WTC11 (cell line): ENCODE data around the gene IFNL4. TPM values are rescaled to one million over a fixed set of nuclear protein-coding genes. Genes with fewer than 3 reads are reported as not detected.

Source experiments
- ATAC-seq: fragments of 200-7000 bp; cut with Tn5 transposase; 2 replicates; pipeline ENCODE4 v1.10.0; 2021; ENCODE audit warnings: mild to moderate bottlenecking, moderate library complexity
- CTCF ChIA-PET: fragments of 300-600 bp; sonication (Branson Sonifier 250); formaldehyde crosslinking; loops from one replicate; lab custom pipeline; 2021; ENCODE audit warnings: antibody characterized with exemption; lab: Charles Lee
- POLR2A ChIA-PET: fragments of 350-600 bp; sonication (Branson Sonifier 250); formaldehyde crosslinking; loops from one replicate; lab custom pipeline; 2021; ENCODE audit warnings: antibody characterized with exemption; lab: Charles Lee
- DNase-seq: peaks from one replicate; pipeline ENCODE4 v3.0.0; 2021; ENCODE audit warnings: low spot score
- H3K27ac Mint-ChIP-seq: 2 replicates; pipeline ENCODE4 v1.8.0; 2021; ENCODE audit warnings: mixed read lengths
- H3K27me3 Mint-ChIP-seq: 2 replicates; pipeline ENCODE4 v1.8.0; 2021; ENCODE audit warnings: low read depth, mild to moderate bottlenecking, moderate library complexity, mixed read lengths
- H3K36me3 Mint-ChIP-seq: 2 replicates; pipeline ENCODE4 v1.8.0; 2021; ENCODE audit warnings: mixed read lengths
- H3K4me1 Mint-ChIP-seq: 2 replicates; pipeline ENCODE4 v1.8.0; 2022; ENCODE audit warnings: mixed read lengths
- H3K4me3 Mint-ChIP-seq: 2 replicates; pipeline ENCODE4 v1.8.0; 2021; ENCODE audit warnings: mild to moderate bottlenecking, moderate library complexity, mixed read lengths
- H3K9me3 Mint-ChIP-seq: 2 replicates; pipeline ENCODE4 v1.8.0; 2021; ENCODE audit warnings: mixed read lengths
- E2F4 ChIP-seq: sonication (generic); formaldehyde crosslinking; IDR thresholded peaks from 2 replicates; pipeline ENCODE4 v1.8.1; 2022; ENCODE audit warnings: low read depth, mild to moderate bottlenecking, moderate library complexity, missing genetic modification reagents, borderline replicate concordance
- EMX1 ChIP-seq: fragments of 250-450 bp; sonication (Bioruptor Pico); IDR thresholded peaks from 2 replicates; pipeline ENCODE4 v1.8.0; 2021; ENCODE audit warnings: mild to moderate bottlenecking
- FOXP1 ChIP-seq: sonication (generic); formaldehyde crosslinking; IDR thresholded peaks from 2 replicates; pipeline ENCODE4 v1.8.0; 2022; ENCODE audit warnings: missing genetic modification reagents, mild to moderate bottlenecking, moderate library complexity, borderline replicate concordance
- GABPB1 ChIP-seq: sonication (generic); formaldehyde crosslinking; IDR thresholded peaks from 2 replicates; pipeline ENCODE4 v1.8.1; 2023; ENCODE audit warnings: mild to moderate bottlenecking, missing genetic modification reagents
- GRHL2 ChIP-seq: fragments of 250-450 bp; sonication (Bioruptor Pico); IDR thresholded peaks from 2 replicates; pipeline ENCODE4 v1.8.0; 2022; ENCODE audit warnings: mild to moderate bottlenecking, moderate library complexity; ENCODE audit not compliant: insufficient replicate concordance, severe bottlenecking
- HMGXB4 ChIP-seq: sonication (generic); formaldehyde crosslinking; IDR thresholded peaks from 2 replicates; pipeline ENCODE4 v1.8.1; 2023; ENCODE audit warnings: mild to moderate bottlenecking, moderate library complexity, missing genetic modification reagents
- IRF1 ChIP-seq: sonication (generic); formaldehyde crosslinking; IDR thresholded peaks from 2 replicates; pipeline ENCODE4 v1.8.0; 2023; ENCODE audit warnings: missing genetic modification reagents
- MAX ChIP-seq: sonication (generic); formaldehyde crosslinking; IDR thresholded peaks from 2 replicates; pipeline ENCODE4 v1.8.0; 2022; ENCODE audit warnings: mild to moderate bottlenecking, missing genetic modification reagents
- MYBL2 ChIP-seq: sonication (generic); formaldehyde crosslinking; IDR thresholded peaks from 2 replicates; pipeline ENCODE4 v1.8.1; 2023; ENCODE audit warnings: mild to moderate bottlenecking, moderate library complexity, missing genetic modification reagents
- NFATC4 ChIP-seq: fragments of 250-450 bp; sonication (Bioruptor Pico); IDR thresholded peaks from 2 replicates; pipeline ENCODE4 v1.9.0; 2021; ENCODE audit warnings: mild to moderate bottlenecking
- NFE2L1 ChIP-seq: sonication (generic); formaldehyde crosslinking; IDR thresholded peaks from 2 replicates; pipeline ENCODE4 v1.8.1; 2023; ENCODE audit warnings: missing genetic modification reagents
- NFYB ChIP-seq: sonication (generic); formaldehyde crosslinking; conservative IDR thresholded peaks from 2 replicates; pipeline ENCODE4 v1.8.0; 2022; ENCODE audit warnings: low read depth, missing genetic modification reagents
- NR3C1 ChIP-seq: sonication (generic); formaldehyde crosslinking; conservative IDR thresholded peaks from 2 replicates; pipeline ENCODE4 v1.8.1; 2023; ENCODE audit warnings: low read depth, mild to moderate bottlenecking, missing genetic modification reagents
- PRDM15 ChIP-seq: sonication (generic); formaldehyde crosslinking; IDR thresholded peaks from 2 replicates; pipeline ENCODE4 v1.8.0; 2022; ENCODE audit warnings: missing genetic modification reagents
- PRRX2 ChIP-seq: fragments of 250-450 bp; sonication (Bioruptor Pico); IDR thresholded peaks from 2 replicates; pipeline ENCODE4 v1.8.0; 2021; ENCODE audit warnings: mild to moderate bottlenecking
- RORB ChIP-seq: fragments of 250-450 bp; sonication (Bioruptor Pico); IDR thresholded peaks from 2 replicates; pipeline ENCODE4 v1.9.0; 2021; ENCODE audit warnings: mild to moderate bottlenecking
- SMAD3 ChIP-seq: sonication (generic); formaldehyde crosslinking; IDR thresholded peaks from 2 replicates; pipeline ENCODE4 v1.8.0; 2022; ENCODE audit warnings: missing genetic modification reagents, mild to moderate bottlenecking, borderline replicate concordance
- SMAD4 ChIP-seq: sonication (generic); formaldehyde crosslinking; IDR thresholded peaks from 2 replicates; pipeline ENCODE4 v1.8.0; 2022; ENCODE audit warnings: mild to moderate bottlenecking, missing genetic modification reagents
- SP1 ChIP-seq: sonication (generic); formaldehyde crosslinking; conservative IDR thresholded peaks from 2 replicates; pipeline ENCODE4 v1.8.1; 2022; ENCODE audit warnings: missing genetic modification reagents
- ZMAT4 ChIP-seq: fragments of 250-450 bp; sonication (Bioruptor Pico); IDR thresholded peaks from 2 replicates; pipeline ENCODE4 v1.9.0; 2021; ENCODE audit warnings: mild to moderate bottlenecking
- ZNF138 ChIP-seq: sonication (generic); formaldehyde crosslinking; conservative IDR thresholded peaks from 2 replicates; pipeline ENCODE4 v1.8.1; 2022; ENCODE audit warnings: mild to moderate bottlenecking, moderate library complexity, missing genetic modification reagents
- ZNF317 ChIP-seq: sonication (generic); formaldehyde crosslinking; IDR thresholded peaks from 2 replicates; pipeline ENCODE4 v1.8.1; 2023; ENCODE audit warnings: low read depth, mild to moderate bottlenecking, moderate library complexity, missing genetic modification reagents, borderline replicate concordance
- ZNF425 ChIP-seq: fragments of 250-450 bp; sonication (Bioruptor Pico); conservative IDR thresholded peaks from 2 replicates; pipeline ENCODE4 v1.9.0; 2021; ENCODE audit warnings: mild to moderate bottlenecking
- total RNA-seq: library from RNA; stranded (reverse); gene quantifications from 3 replicates; pipeline ENCODE4 v1.2.3, GENCODE V29; 2021

IFNL4 gene
- total RNA-seq, 1 experiment from 2014 or later: not detected

GRCh38 chr19:39262496-39262895, 13.8 kb upstream of the IFNL4 start:
- DNase-seq (peak; percentile 4), ATAC-seq (no peak)
- TF ChIP-seq SMAD4 (no peak), ZMAT4 (CRISPR knock-in tag) (no peak), PRRX2 (CRISPR knock-in tag) (no peak), MYBL2 (CRISPR knock-in tag) (no peak), SMAD3 (no peak), PRDM15 (CRISPR knock-in tag) (no peak), NR3C1 (no peak), SP1 (CRISPR knock-in tag) (no peak), GABPB1 (no peak), EMX1 (no peak), ZNF425 (CRISPR knock-in tag) (no peak), ZNF317 (no peak), NFE2L1 (CRISPR knock-in tag) (no peak), GRHL2 (CRISPR knock-in tag) (no peak)
- Mint-ChIP-seq H3K9me3 (peaks cover under 1% of the 10 kb centered on the region; the same call in 1 of the 2 replicates), H3K27ac (no peak overlapping the region), H3K4me1 (peaks cover 12% of the 10 kb centered on the region; the same call in 1 of the 2 replicates), H3K36me3 (no peaks in the 10 kb centered on the region; the same call in 1 of the 2 replicates), H3K4me3 (no peak overlapping the region), H3K27me3 (peaks cover 75% of the 10 kb centered on the region)
- CTCF ChIA-PET: no interaction called here
- POLR2A ChIA-PET: interaction anchor here (0.8 kb wide), 1 partner anchor 332 kb away, joined by 3 read pairs; the partner anchor contains the start of genes MRPS12 and SARS2

- Mint-ChIP-seq H3K27me3 (peaks cover 75% of the 10 kb centered on the region), H3K36me3 (no peaks in the 10 kb centered on the region; the same call in 1 of the 2 replicates), H3K9me3 (peaks cover 8% of the 10 kb centered on the region), H3K27ac (no peak overlapping the region), H3K4me1 (peaks cover 12% of the 10 kb centered on the region; the same call in 1 of the 2 replicates), H3K4me3 (no peak overlapping the region)
- ChIA-PET CTCF (interaction anchor here (1.5 kb wide), 1 partner anchor 15 kb away, joined by 4 read pairs; no protein-coding TSS in a partner anchor), POLR2A (interaction anchor here (0.8 kb wide), 1 partner anchor 331 kb away, joined by 3 read pairs; the partner anchor contains the start of genes MRPS12 and SARS2)
- ATAC-seq: no peak
- no peak for DNase-seq
- TF ChIP-seq MAX: no peak
- no peak for TF ChIP-seq IRF1
- TF ChIP-seq NFATC4 (CRISPR knock-in tag): no peak
- TF ChIP-seq RORB: no peak
- no peak for TF ChIP-seq PRDM15 (CRISPR knock-in tag)
- no peak for TF ChIP-seq HMGXB4
- no peak for TF ChIP-seq E2F4 (CRISPR knock-in tag)
- TF ChIP-seq ZNF138: no peak
- TF ChIP-seq FOXP1 (CRISPR knock-in tag): no peak
- TF ChIP-seq NFYB: no peak
Measured at GRCh38 chr19:39261704-39262103, 13.0 kb upstream of the IFNL4 start.
